Tibial artery (tissue), 4 donors: ENCODE data around the gene PAX4.

ENCODE experiments used
- DNase-seq, 2 donors: peaks; one replicate each; pipeline ENCODE4 v3.0.0-alpha.2; 2019
- H3K27ac ChIP-seq, 2 donors: fragments of 200-600 bp; sonication (generic) in 1 of 2; 1 replicate in 1 of 2; 2 replicates in 1 of 2; pipeline ENCODE4 v1.5.1; 2018 to 2019; ENCODE audit warnings: mild to moderate bottlenecking in 1 of 2
- H3K27me3 ChIP-seq, 2 donors: fragments of 200-600 bp; sonication (generic) in 1 of 2; one replicate each; pipeline versions ENCODE4 v1.5.1 to v1.6.0; 2016 to 2019
- H3K36me3 ChIP-seq, 3 donors: fragments of 200-600 bp; sonication (generic) in 2 of 3; one replicate each; pipeline ENCODE4 v1.5.1; 2016 to 2019; ENCODE audit warnings: mild to moderate bottlenecking in 2 of 3
- H3K4me1 ChIP-seq, 4 donors: fragments of 200-600 bp; sonication (generic) in 2 of 4; 1 replicate in 3 of 4; 2 replicates in 1 of 4; pipeline ENCODE4 v1.5.1; 2016 to 2019
- H3K4me3 ChIP-seq, 2 donors: fragments of 200-600 bp; sonication (generic) in 1 of 2; 1 replicate in 1 of 2; 2 replicates in 1 of 2; pipeline ENCODE4 v1.5.1; 2018 to 2019; ENCODE audit warnings: mild to moderate bottlenecking in 2 of 2
- H3K9me3 ChIP-seq, 3 donors: fragments of 200-600 bp; sonication (generic) in 1 of 3; one replicate each; pipeline ENCODE4 v1.5.1; 2016 to 2019
- intact Hi-C: fragments of 100-400 bp; cut with DNase I; formaldehyde crosslinking; loops from one replicate; pipeline ENCODE4 v1.15.0; 2023; ENCODE audit warnings: low total_unique reads
- TF ChIP-seq, protein P1 (sequence below), 2 experiments: fragments of 200-600 bp in 1 of 2; fragments of 450-650 bp in 1 of 2; IDR thresholded peaks; one replicate each; pipeline ENCODE4 v1.5.1; 2017 to 2019; ENCODE audit warnings: antibody characterized with exemption in 2 of 2, mild to moderate bottlenecking in 1 of 2, moderate library complexity in 1 of 2

Gene PAX4

DNA sequence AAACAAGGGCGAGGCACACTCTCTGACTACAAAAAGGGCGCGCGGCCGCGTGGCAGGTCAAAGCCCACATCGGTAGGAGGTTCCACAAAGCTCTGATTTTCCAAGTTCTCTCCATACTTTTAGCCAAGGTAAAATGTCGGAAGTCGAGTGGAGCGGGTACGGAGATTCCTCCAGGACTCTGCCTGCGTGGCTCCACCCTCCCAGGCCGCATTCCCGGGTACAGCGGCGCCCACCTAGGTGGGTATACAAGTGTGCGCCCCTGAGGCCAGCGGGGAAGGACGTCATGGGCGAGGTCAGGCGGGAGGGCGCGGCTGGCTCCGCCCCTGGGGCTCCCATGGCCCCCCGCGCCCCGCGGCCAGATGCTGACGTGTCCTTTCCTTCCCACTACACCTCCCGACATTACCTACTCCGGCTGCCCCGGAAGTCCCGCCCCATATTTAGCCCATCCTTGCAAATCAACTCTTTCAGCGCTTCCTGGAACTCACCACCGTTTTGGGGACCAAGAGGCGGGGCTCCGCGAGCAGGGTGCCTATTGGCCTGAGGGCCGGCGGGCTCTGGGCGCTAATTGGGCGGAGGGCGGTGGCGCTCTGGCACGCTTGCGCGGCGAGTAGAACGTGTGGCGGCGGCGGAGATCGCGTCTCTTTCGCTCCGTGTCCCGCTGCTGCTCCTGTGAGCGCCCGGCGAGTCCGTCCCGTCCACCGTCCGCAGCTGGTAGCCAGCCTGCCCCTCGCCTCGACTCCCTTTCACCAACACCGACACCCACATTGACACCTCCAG, 33.8 kb upstream of the PAX4 start, which contains the start of gene SND1:
SND1 (plus strand) TSS at position 639 of the 777 bp plus-strand sequence. CDS start 180 bp downstream, outside the sequence.
- H3K27ac ChIP-seq: peak within 1 kb of the TSS; percentile 85 to 98
- no peaks in the 10 kb centered on the region for H3K27me3 ChIP-seq
- H3K9me3 ChIP-seq: no peaks in the 10 kb centered on the region
- no peaks in the 10 kb centered on the region for H3K36me3 ChIP-seq
- H3K4me1 ChIP-seq: peaks cover 7 to 37% (median 24%) of the 10 kb centered on the region in 4 donors
- H3K4me3 ChIP-seq: peak within 1 kb of the TSS; percentile 91 to 96
- TF ChIP-seq, protein P1, sequence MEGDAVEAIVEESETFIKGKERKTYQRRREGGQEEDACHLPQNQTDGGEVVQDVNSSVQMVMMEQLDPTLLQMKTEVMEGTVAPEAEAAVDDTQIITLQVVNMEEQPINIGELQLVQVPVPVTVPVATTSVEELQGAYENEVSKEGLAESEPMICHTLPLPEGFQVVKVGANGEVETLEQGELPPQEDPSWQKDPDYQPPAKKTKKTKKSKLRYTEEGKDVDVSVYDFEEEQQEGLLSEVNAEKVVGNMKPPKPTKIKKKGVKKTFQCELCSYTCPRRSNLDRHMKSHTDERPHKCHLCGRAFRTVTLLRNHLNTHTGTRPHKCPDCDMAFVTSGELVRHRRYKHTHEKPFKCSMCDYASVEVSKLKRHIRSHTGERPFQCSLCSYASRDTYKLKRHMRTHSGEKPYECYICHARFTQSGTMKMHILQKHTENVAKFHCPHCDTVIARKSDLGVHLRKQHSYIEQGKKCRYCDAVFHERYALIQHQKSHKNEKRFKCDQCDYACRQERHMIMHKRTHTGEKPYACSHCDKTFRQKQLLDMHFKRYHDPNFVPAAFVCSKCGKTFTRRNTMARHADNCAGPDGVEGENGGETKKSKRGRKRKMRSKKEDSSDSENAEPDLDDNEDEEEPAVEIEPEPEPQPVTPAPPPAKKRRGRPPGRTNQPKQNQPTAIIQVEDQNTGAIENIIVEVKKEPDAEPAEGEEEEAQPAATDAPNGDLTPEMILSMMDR (IDR thresholded peaks at IDR 0.05): no peak
- intact Hi-C loops: loop anchor here (1.0 to 10.0 kb wide), 2 partner anchors 63 to 257 kb away; partner anchors contain the start of genes ARF5 and ZNF800
- peak; percentile 99 to 100 for DNase-seq

- no peak for DNase-seq
- H3K27ac ChIP-seq: peak overlapping the region; percentile 85 to 98
- peaks cover 7 to 36% (median 24%) of the 10 kb centered on the region in 4 donors for H3K4me1 ChIP-seq
- intact Hi-C loops: loop anchor here (10.0 kb wide), 1 partner anchor 256 kb away; the partner anchor contains the start of gene ZNF800
- H3K4me3 ChIP-seq: peak overlapping the region; percentile 91 to 96
- H3K36me3 ChIP-seq: no peaks in the 10 kb centered on the region
- H3K27me3 ChIP-seq: no peaks in the 10 kb centered on the region
- H3K9me3 ChIP-seq: no peaks in the 10 kb centered on the region
- TF ChIP-seq, protein P1 (IDR thresholded peaks at IDR 0.05): no peak
Measured at GRCh38 chr7:127650847-127651555, 33.1 kb upstream of the PAX4 start.

DNA sequence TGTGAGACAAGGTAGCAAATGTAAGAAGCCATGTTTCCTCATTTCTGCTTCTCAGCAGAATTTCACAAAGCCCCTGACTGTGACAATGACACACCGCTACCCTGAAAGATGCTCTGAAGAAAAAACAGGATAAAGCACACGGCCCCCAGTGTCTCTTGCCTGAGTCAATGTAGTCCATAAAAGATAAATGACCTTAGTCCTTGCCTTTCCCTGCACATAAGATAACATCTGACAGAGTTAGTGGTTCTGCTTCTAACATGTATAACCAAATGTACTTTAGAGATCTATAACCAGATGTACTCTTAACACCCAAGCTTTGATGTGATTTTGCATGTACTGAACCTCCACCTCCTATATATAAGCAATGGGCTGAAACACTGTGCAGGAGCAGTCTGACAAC, 31.0 kb upstream of the PAX4 start:
- Histone ChIP-seq H3K27me3 (no peaks in the 10 kb centered on the region), H3K9me3 (no peaks in the 10 kb centered on the region), H3K27ac (no peak overlapping the region), H3K4me1 (peaks cover 7 to 20% (median 13%) of the 10 kb centered on the region in 4 donors), H3K36me3 (no peaks in the 10 kb centered on the region), H3K4me3 (no peak overlapping the region)
- TF ChIP-seq, protein P1 (IDR thresholded peaks at IDR 0.05): no peak
- intact Hi-C loops: no loop called here
- no peak for DNase-seq

- intact Hi-C loops: no loop called here
- H3K36me3 ChIP-seq: no peaks in the 10 kb centered on the region
- H3K4me1 ChIP-seq: peaks cover 0 to 6% (median 2%) of the 10 kb centered on the region in 4 donors
- H3K9me3 ChIP-seq: no peaks in the 10 kb centered on the region
- H3K27ac ChIP-seq: no peak overlapping the region
- no peak for DNase-seq
- no peaks in the 10 kb centered on the region for H3K27me3 ChIP-seq
- no peak overlapping the region for H3K4me3 ChIP-seq
- TF ChIP-seq, protein P1 (IDR thresholded peaks at IDR 0.05): no peak
Measured at GRCh38 chr7:127647636-127648035, 29.7 kb upstream of the PAX4 start.

GRCh38 chr7:127644484-127644883, 26.5 kb upstream of the PAX4 start:
- H3K27me3 ChIP-seq: no peaks in the 10 kb centered on the region
- no peaks in the 10 kb centered on the region for H3K9me3 ChIP-seq
- H3K36me3 ChIP-seq: no peaks in the 10 kb centered on the region
- H3K27ac ChIP-seq: no peak overlapping the region
- H3K4me1 ChIP-seq: no peaks in the 10 kb centered on the region
- DNase-seq: no peak
- H3K4me3 ChIP-seq: no peak overlapping the region
- TF ChIP-seq, protein P1 (IDR thresholded peaks at IDR 0.05): no peak
- intact Hi-C loops: no loop called here
